Stimulated activated CD4-positive, alpha-beta T cell treated with anti-CD3 and anti-CD28 coated beads, Interleukin-15, amount 100 ng/mL, for 1 hour (primary cell): ENCODE measurements around the gene CST9L.

Experiments
- DNase-seq, 2 donors: peaks; one replicate each; pipeline ENCODE4 v3.0.0-alpha.2; 2020; ENCODE audit warnings: low read depth in 1 of 2, low spot score in 1 of 2

CST9L gene

GRCh38 chr20:23568320-23568970 lies at the start of gene CST9L:
CST9L (minus strand) TSS chr20:23568484; CDS start chr20:23568450, 34 bp downstream.
- no peak for DNase-seq

- DNase-seq, result no peak
Measured at GRCh38 chr20:23614163-23614562, 45.9 kb upstream of the CST9L start.

- no peak for DNase-seq
Measured at GRCh38 chr20:23613676-23614075, 45.4 kb upstream of the CST9L start.

GRCh38 chr20:23612396-23612795 lies 44.1 kb upstream of the CST9L start:
- no peak for DNase-seq

- no peak for DNase-seq
Measured at GRCh38 chr20:23609486-23610109, 41.3 kb upstream of the CST9L start.

- DNase-seq, result no peak
Measured at GRCh38 chr20:23608251-23608846, 40.1 kb upstream of the CST9L start.

GRCh38 chr20:23607497-23608245 lies 39.4 kb upstream of the CST9L start:
- no peak for DNase-seq

- DNase-seq, result peak in 1 of 2 donors; percentile 46
Measured at GRCh38 chr20:23606652-23607049, 38.4 kb upstream of the CST9L start.

- no peak for DNase-seq
Measured at GRCh38 chr20:23605867-23606651, 37.8 kb upstream of the CST9L start, which contains the start of gene CST9. CST9 (minus strand) TSS chr20:23605917; CDS start chr20:23605864, 53 bp downstream.

- no peak for DNase-seq
Measured at GRCh38 chr20:23604306-23604705, 36.0 kb upstream of the CST9L start.

GRCh38 chr20:23603321-23603720 lies 35.0 kb upstream of the CST9L start:
- no peak for DNase-seq

GRCh38 chr20:23602699-23603098 lies 34.4 kb upstream of the CST9L start:
- DNase-seq, result no peak

- DNase-seq, result no peak
Measured at GRCh38 chr20:23602241-23602640, 34.0 kb upstream of the CST9L start.

GRCh38 chr20:23601715-23602114 lies 33.4 kb upstream of the CST9L start:
- no peak for DNase-seq

- DNase-seq, result no peak
Measured at GRCh38 chr20:23598481-23598880, 30.2 kb upstream of the CST9L start.

GRCh38 chr20:23596579-23597250 lies 28.4 kb upstream of the CST9L start:
- no peak for DNase-seq

GRCh38 chr20:23595941-23596340 lies 27.7 kb upstream of the CST9L start:
- DNase-seq, result no peak

- no peak for DNase-seq
Measured at GRCh38 chr20:23588434-23589403, 20.4 kb upstream of the CST9L start.

GRCh38 chr20:23587631-23588030 lies 19.3 kb upstream of the CST9L start:
- no peak for DNase-seq
